Prostate gland (tissue), 2 donors: ENCODE measurements around the gene TAF4. TPM values are rescaled to one million over a fixed set of nuclear protein-coding genes. Genes with fewer than 3 reads are reported as not detected.

Experiments
- DNase-seq: peaks from one replicate; pipeline ENCODE4 v3.0.0-alpha.2; 2019; ENCODE audit warnings: low spot score
- H3K27ac ChIP-seq, 2 donors: fragments of 200-600 bp; sonication (generic); 2 replicates each; pipeline ENCODE4 v1.5.1; 2017 to 2019
- H3K27me3 ChIP-seq: fragments of 200-600 bp; sonication (generic); replicated peaks from 2 replicates; pipeline ENCODE4 v1.5.1; 2019; ENCODE audit not compliant: insufficient read depth
- H3K36me3 ChIP-seq, 2 donors: fragments of 200-600 bp; sonication (generic); 1 replicate in 1 of 2; 2 replicates in 1 of 2; pipeline versions ENCODE4 v1.5.1 to v1.8.1; 2017 to 2019
- H3K4me1 ChIP-seq: fragments of 200-600 bp; sonication (generic); replicated peaks from 2 replicates; pipeline ENCODE4 v1.5.1; 2019
- H3K4me3 ChIP-seq, 2 donors: fragments of 200-600 bp; sonication (generic); 2 replicates each; pipeline ENCODE4 v1.5.1; 2017 to 2019
- H3K9me3 ChIP-seq: fragments of 200-600 bp; sonication (generic); 2 replicates; pipeline ENCODE4 v1.5.1; 2017
- POLR2A ChIP-seq: fragments of 450-650 bp; IDR thresholded peaks from one replicate; pipeline ENCODE4 v1.6.1; 2016; ENCODE audit warnings: antibody characterized with exemption, mild to moderate bottlenecking
- POLR2AphosphoS5 ChIP-seq: sonication (generic); formaldehyde crosslinking; IDR thresholded peaks from one replicate; pipeline ENCODE4 v1.6.1; 2017; ENCODE audit warnings: antibody characterized with exemption
- WGBS: methylation state at CpG from one replicate; pipeline ENCODE4 v1.1.5; 2018; 5-methylcytosine and 5-hydroxymethylcytosine counted together
- intact Hi-C: fragments of 100-400 bp; cut with DNase I; formaldehyde crosslinking; loops from one replicate; pipeline ENCODE4 v1.14.2; 2022
- total RNA-seq, 2 donors: library from RNA; depleted of rRNA; stranded (reverse); fragments of >200 nt; gene quantifications; one replicate each; pipeline ENCODE4 v1.1.0, GENCODE V29; 2016
- TF ChIP-seq, protein P1 (sequence below), 4 experiments: fragments of 200-600 bp in 2 of 4; fragments of 450-650 bp in 2 of 4; sonication (generic) in 2 of 4; IDR thresholded peaks; 1 replicate in 3 of 4; 2 replicates in 1 of 4; pipeline ENCODE4 v1.5.1; 2016 to 2019; ENCODE audit warnings: antibody characterized with exemption in 4 of 4, mild to moderate bottlenecking in 2 of 4, moderate library complexity in 2 of 4

The TAF4 gene
- total RNA-seq, 2 donors from 2014 or later, result 19.9 to 57.1 TPM

DNA sequence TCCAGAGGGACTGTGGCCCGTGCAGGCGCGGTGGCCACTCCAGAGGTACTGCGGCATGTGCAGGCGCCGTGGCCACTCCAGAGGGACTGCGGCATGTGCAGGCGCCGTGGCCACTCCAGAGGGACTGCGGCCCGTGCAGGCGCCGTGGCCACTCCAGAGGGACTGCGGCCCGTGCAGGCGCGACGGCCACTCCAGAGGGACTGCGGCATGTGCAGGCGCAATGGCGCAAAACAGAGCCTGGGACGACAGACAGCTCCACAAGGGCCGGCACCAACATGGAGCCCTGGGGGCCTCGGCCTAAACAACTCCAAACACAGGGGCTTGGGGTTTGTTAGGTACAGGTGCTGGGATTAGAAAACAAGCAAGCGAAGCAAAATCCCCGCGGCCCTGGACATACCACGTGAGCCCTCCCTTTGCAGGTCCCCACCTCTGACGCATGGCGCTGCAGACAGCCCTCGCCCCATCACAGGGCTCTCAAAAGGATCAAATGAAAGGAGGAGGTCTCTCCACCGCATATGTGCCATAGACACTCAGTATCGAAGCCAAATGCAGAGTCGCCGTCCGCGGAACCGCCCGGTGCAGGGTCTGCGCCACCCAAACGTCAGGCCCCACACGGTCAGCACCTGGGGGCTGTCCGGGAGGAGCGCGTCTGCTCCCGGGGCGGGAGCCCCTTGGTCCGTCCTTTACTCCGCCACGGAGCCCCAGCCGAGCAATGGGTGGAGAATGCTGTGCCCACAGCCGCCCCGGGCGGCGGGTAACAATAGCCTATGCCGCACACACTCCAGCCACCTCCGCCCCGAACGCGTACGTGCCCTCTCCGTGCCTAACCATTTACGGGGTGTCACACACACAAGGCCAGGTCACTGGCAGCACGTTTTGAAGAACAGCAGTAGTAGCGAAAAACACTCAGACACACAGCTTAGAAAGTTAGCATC is 85.7 kb downstream of the TAF4 start:
- Histone ChIP-seq H3K9me3 (no peaks in the 10 kb centered on the region), H3K4me1 (no peaks in the 10 kb centered on the region), H3K27ac (no peak overlapping the region), H3K27me3 (no peaks in the 10 kb centered on the region), H3K4me3 (no peak overlapping the region), H3K36me3 (no peaks in the 10 kb centered on the region)
- no peak for DNase-seq
- no peak for TF ChIP-seq POLR2A
- TF ChIP-seq, protein P1, sequence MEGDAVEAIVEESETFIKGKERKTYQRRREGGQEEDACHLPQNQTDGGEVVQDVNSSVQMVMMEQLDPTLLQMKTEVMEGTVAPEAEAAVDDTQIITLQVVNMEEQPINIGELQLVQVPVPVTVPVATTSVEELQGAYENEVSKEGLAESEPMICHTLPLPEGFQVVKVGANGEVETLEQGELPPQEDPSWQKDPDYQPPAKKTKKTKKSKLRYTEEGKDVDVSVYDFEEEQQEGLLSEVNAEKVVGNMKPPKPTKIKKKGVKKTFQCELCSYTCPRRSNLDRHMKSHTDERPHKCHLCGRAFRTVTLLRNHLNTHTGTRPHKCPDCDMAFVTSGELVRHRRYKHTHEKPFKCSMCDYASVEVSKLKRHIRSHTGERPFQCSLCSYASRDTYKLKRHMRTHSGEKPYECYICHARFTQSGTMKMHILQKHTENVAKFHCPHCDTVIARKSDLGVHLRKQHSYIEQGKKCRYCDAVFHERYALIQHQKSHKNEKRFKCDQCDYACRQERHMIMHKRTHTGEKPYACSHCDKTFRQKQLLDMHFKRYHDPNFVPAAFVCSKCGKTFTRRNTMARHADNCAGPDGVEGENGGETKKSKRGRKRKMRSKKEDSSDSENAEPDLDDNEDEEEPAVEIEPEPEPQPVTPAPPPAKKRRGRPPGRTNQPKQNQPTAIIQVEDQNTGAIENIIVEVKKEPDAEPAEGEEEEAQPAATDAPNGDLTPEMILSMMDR (IDR thresholded peaks at IDR 0.05), result no peak
- no peak for TF ChIP-seq POLR2AphosphoS5
- 92% methylated on average over 50 of the region's 65 CpGs for WGBS
- intact Hi-C loops, result no loop called here

DNA sequence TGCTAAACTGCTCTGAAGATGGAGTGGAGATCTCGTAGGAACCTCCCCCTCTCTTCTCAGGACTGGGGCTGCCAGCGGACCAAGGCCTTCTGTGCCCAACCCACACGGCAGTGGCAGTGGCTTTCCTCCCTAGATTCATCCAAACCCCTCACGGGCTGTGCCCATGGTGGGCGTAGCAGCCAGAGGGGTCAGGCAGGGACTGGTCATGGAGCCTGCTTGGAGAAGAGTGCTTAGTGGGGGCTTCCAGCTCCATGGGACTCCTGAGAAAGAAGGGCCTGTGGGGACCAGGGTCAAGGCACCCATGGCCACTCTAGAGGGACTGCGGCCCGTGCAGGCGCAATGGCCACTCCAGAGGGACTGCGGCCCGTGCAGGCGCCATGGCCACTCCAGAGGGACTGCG is 86.6 kb downstream of the TAF4 start:
- H3K9me3 ChIP-seq, result no peaks in the 10 kb centered on the region
- H3K27ac ChIP-seq, result no peak overlapping the region
- TF ChIP-seq POLR2A (no peak), POLR2AphosphoS5 (no peak)
- TF ChIP-seq, protein P1 (IDR thresholded peaks at IDR 0.05), result no peak
- no peaks in the 10 kb centered on the region for H3K27me3 ChIP-seq
- DNase-seq, result no peak
- H3K4me3 ChIP-seq, result no peak overlapping the region
- 91% methylated on average over 7 of the region's 12 CpGs for WGBS
- H3K4me1 ChIP-seq, result no peaks in the 10 kb centered on the region
- intact Hi-C loops, result no loop called here
- peaks cover 0 to 2% of the 10 kb centered on the region in 2 donors for H3K36me3 ChIP-seq

DNA sequence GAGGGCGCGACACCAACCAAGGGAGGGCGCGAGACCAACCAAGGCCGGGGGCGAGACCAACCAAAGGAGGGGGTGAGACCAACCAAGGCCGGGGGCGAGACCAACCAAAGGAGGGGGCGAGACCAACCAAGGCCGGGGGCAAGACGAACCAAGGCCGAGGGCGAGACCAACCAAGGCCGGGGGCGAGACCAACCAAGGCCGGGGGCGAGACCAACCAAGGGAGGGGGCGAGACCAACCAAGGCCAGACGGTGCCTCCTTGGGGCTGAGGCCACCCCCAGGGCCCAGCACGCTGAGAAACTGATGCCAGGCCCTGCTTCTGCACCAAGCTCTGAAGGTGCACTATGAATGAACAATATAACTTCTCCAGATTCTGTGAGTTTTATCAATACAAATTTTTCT is 87.2 kb downstream of the TAF4 start:
- TF ChIP-seq POLR2A (no peak), POLR2AphosphoS5 (no peak)
- TF ChIP-seq, protein P1 (IDR thresholded peaks at IDR 0.05), result no peak
- H3K27ac ChIP-seq, result no peak overlapping the region
- WGBS, result 99% methylated on average over 20 of the region's 20 CpGs
- DNase-seq, result no peak
- H3K9me3 ChIP-seq, result no peaks in the 10 kb centered on the region
- H3K4me1 ChIP-seq, result no peaks in the 10 kb centered on the region
- H3K36me3 ChIP-seq, result peaks cover 0 to 6% of the 10 kb centered on the region in 2 donors
- no peaks in the 10 kb centered on the region for H3K27me3 ChIP-seq
- intact Hi-C loops, result no loop called here
- no peak overlapping the region for H3K4me3 ChIP-seq

DNA sequence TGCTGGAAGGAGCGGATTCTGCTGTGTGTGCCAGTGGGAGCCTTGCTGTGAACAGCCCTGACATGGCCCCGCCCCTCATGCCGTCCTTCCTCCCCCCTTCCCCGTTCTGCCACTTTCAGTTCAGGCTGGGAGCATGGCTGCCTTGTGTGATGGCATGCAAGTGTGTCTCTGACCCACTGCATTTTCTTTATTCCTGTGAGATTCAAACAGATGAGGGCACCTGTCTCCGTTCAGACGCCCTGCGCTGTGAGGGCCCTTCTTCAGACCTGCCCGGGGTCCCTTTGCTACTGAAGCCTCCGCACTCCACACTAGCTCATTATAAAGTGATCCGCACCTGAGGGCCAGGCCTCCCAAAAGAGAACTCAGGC is 88.3 kb downstream of the TAF4 start:
- 95% methylated on average over 10 of the region's 10 CpGs for WGBS
- TF ChIP-seq POLR2A (no peak), POLR2AphosphoS5 (no peak)
- TF ChIP-seq, protein P1 (IDR thresholded peaks at IDR 0.05), result no peak
- no peak for DNase-seq
- Histone ChIP-seq H3K27ac (no peak overlapping the region), H3K27me3 (no peaks in the 10 kb centered on the region), H3K4me1 (no peaks in the 10 kb centered on the region), H3K4me3 (no peak overlapping the region), H3K36me3 (peaks cover 0 to 6% of the 10 kb centered on the region in 2 donors), H3K9me3 (no peaks in the 10 kb centered on the region)
- intact Hi-C loops, result no loop called here
